Measurements from ENCODE around the gene TMEM86B.

- no peak for TF ChIP-seq CTCF (tag by site-specific recombination; IDR thresholded peaks at IDR 0.05)
- no peak for TF ChIP-seq ZNF239 (tag by site-specific recombination; IDR thresholded peaks at IDR 0.05)
- TF ChIP-seq, protein P1, sequence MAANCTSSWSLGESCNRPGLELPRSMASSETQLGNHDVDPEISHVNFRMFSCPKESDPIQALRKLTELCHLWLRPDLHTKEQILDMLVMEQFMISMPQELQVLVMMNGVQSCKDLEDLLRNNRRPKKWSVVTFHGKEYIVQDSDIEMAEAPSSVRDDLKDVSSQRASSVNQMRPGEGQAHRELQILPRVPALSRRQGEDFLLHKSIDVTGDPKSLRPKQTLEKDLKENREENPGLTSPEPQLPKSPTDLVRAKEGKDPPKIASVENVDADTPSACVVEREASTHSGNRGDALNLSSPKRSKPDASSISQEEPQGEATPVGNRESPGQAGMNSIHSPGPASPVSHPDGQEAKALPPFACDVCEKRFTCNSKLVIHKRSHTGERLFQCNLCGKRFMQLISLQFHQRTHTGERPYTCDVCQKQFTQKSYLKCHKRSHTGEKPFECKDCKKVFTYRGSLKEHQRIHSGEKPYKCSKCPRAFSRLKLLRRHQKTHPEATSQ (tag by site-specific recombination; IDR thresholded peaks at IDR 0.05) = peak; percentile 36; the same call in 1 of the 2 replicates
- 0 out of 2 replicates have a peak, but pooled peaks have one; percentile 64 for TF ChIP-seq ZSCAN16 (tag by site-specific recombination; IDR thresholded peaks at IDR 0.05)
- no peak for TF ChIP-seq TCF7L2 (IDR thresholded peaks at IDR 0.05; ENCODE audit: borderline replicate concordance, low read depth, low read length)
- no peak for TF ChIP-seq MEIS1 (CRISPR knock-in tag; IDR thresholded peaks at IDR 0.05; ENCODE audit: borderline replicate concordance)
- TF ChIP-seq, protein P2, sequence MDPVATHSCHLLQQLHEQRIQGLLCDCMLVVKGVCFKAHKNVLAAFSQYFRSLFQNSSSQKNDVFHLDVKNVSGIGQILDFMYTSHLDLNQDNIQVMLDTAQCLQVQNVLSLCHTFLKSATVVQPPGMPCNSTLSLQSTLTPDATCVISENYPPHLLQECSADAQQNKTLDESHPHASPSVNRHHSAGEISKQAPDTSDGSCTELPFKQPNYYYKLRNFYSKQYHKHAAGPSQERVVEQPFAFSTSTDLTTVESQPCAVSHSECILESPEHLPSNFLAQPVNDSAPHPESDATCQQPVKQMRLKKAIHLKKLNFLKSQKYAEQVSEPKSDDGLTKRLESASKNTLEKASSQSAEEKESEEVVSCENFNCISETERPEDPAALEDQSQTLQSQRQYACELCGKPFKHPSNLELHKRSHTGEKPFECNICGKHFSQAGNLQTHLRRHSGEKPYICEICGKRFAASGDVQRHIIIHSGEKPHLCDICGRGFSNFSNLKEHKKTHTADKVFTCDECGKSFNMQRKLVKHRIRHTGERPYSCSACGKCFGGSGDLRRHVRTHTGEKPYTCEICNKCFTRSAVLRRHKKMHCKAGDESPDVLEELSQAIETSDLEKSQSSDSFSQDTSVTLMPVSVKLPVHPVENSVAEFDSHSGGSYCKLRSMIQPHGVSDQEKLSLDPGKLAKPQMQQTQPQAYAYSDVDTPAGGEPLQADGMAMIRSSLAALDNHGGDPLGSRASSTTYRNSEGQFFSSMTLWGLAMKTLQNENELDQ (tag by site-specific recombination; IDR thresholded peaks at IDR 0.05; ENCODE audit: low read depth) = no peak
- no peak for TF ChIP-seq ZNF513 (tag by site-specific recombination; IDR thresholded peaks at IDR 0.05)
- no peak for TF ChIP-seq ZNF777 (tag by site-specific recombination; IDR thresholded peaks at IDR 0.05; ENCODE audit: borderline replicate concordance)
- TF ChIP-seq BCL11B (tag by site-specific recombination; IDR thresholded peaks at IDR 0.05; ENCODE audit: low read depth) = peak; percentile 42; the same call in 1 of the 2 replicates
- TF ChIP-seq, protein P3, sequence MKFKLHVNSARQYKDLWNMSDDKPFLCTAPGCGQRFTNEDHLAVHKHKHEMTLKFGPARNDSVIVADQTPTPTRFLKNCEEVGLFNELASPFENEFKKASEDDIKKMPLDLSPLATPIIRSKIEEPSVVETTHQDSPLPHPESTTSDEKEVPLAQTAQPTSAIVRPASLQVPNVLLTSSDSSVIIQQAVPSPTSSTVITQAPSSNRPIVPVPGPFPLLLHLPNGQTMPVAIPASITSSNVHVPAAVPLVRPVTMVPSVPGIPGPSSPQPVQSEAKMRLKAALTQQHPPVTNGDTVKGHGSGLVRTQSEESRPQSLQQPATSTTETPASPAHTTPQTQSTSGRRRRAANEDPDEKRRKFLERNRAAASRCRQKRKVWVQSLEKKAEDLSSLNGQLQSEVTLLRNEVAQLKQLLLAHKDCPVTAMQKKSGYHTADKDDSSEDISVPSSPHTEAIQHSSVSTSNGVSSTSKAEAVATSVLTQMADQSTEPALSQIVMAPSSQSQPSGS (tag by site-specific recombination; IDR thresholded peaks at IDR 0.05; ENCODE audit: low read depth) = no peak
- TF ChIP-seq ZNF785 (tag by site-specific recombination; IDR thresholded peaks at IDR 0.05) = 0 out of 2 replicates have a peak, but pooled peaks have one; percentile 70
Observed at GRCh38 chr19:55258476-55258827, 29.9 kb upstream of the TMEM86B start.
